ENCODE measurements around the gene PEPD.

PEPD gene

GRCh38 chr19:33446330-33447293, 75.0 kb downstream of the PEPD start:
- H3K4me1 ChIP-seq (ENCODE audit: control extremely low read depth in 1 of 4, control insufficient read depth in 4 of 4, insufficient read depth in 4 of 4, low read length in 3 of 4): peaks cover 0 to 22% (median 17%) of the 10 kb centered on the region in 4 experiments
- POLR2A ChIA-PET: no interaction called here
- H3K4me3 ChIP-seq (ENCODE audit: control insufficient read depth in 1 of 7, extremely low read depth in 1 of 7, insufficient read depth in 4 of 7, low read depth in 2 of 7, low read length in 6 of 7): peak overlapping the region in 1 of 7 experiments; percentile 1
- no peaks in the 10 kb centered on the region for H3K36me3 ChIP-seq (ENCODE audit: control insufficient read depth in 4 of 4, insufficient read depth in 4 of 4, low read length in 3 of 4)
- no peaks in the 10 kb centered on the region for H3K9me3 ChIP-seq (ENCODE audit: control extremely low read depth in 1 of 5, control insufficient read depth in 4 of 5, insufficient read depth in 2 of 5, low read depth in 1 of 5, low read length in 4 of 5)
- no peak for DNase-seq
- no peak overlapping the region for H3K27ac ChIP-seq (ENCODE audit: insufficient read depth in 1 of 2, low read depth in 1 of 2, low read length in 2 of 2, poor library complexity in 1 of 2, severe bottlenecking in 2 of 2)
- no peaks in the 10 kb centered on the region for H3K27me3 ChIP-seq (replicated peaks in 2 of 5; ENCODE audit: control insufficient read depth in 4 of 5, insufficient read depth in 5 of 5, low read length in 4 of 5)
- CTCF ChIA-PET: interaction anchor here (0.8 kb wide), 1 partner anchor 16 kb away, joined by 3 read pairs; no protein-coding TSS in a partner anchor
- 95% methylated on average over 21 of the region's 23 CpGs for WGBS (ENCODE audit: insufficient coverage)

GRCh38 chr19:33445442-33446329, 75.9 kb downstream of the PEPD start:
- 98% methylated on average over 14 of the region's 17 CpGs for WGBS (ENCODE audit: insufficient coverage)
- Histone ChIP-seq H3K27ac (ENCODE audit: insufficient read depth in 1 of 2, low read depth in 1 of 2, low read length in 2 of 2, poor library complexity in 1 of 2, severe bottlenecking in 2 of 2) (no peak overlapping the region), H3K36me3 (ENCODE audit: control insufficient read depth in 4 of 4, insufficient read depth in 4 of 4, low read length in 3 of 4) (no peaks in the 10 kb centered on the region), H3K9me3 (ENCODE audit: control extremely low read depth in 1 of 5, control insufficient read depth in 4 of 5, insufficient read depth in 2 of 5, low read depth in 1 of 5, low read length in 4 of 5) (no peaks in the 10 kb centered on the region), H3K27me3 (replicated peaks in 2 of 5; ENCODE audit: control insufficient read depth in 4 of 5, insufficient read depth in 5 of 5, low read length in 4 of 5) (no peaks in the 10 kb centered on the region), H3K4me3 (ENCODE audit: control insufficient read depth in 1 of 7, extremely low read depth in 1 of 7, insufficient read depth in 4 of 7, low read depth in 2 of 7, low read length in 6 of 7) (no peak overlapping the region), H3K4me1 (ENCODE audit: control extremely low read depth in 1 of 4, control insufficient read depth in 4 of 4, insufficient read depth in 4 of 4, low read length in 3 of 4) (peaks cover 0 to 28% (median 24%) of the 10 kb centered on the region in 4 experiments)
- POLR2A ChIA-PET: no interaction called here
- CTCF ChIA-PET: interaction anchor here (0.8 kb wide), 1 partner anchor 15 kb away, joined by 3 read pairs; no protein-coding TSS in a partner anchor
- DNase-seq: no peak

DNA sequence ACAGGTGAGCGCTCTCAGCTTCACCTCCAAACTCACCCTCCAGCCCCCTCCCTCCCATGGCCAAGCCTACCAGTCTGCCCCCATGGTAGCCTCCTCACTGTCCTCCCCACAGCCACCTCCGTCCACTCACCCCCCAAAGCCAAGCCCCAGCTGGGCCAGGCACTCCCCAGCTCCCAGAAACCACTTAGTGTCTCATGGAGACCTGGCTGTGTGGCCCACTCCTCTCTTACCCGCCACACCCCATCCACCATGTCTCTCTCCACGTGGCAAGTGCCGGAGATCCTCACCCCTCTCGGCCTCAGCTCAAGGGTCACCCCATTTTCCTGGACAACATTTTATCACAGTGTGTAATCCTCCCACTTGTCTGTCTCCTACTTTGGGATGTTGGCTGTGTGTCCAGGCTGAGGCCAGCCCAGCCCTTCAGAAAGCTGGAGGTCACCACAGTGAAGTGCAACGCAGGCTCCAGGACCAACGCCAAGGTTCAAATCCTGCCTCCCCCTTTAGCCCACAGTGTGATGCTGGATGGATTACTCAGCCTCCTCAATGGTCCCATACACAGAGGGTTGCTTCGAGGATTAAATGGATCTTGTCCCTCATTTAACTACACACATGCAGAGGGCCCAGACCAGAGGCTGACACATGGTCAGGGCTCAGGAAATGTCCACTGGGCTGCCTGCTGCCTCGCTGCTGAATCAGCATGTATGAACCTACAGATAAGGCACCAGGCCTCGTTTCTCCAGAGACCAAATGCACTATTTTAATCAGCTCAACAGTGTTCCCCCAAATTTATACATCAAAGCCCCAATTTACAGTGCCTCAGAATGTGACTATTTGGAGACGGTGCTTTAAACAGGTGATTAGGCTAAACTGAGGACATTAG, 76.8 kb downstream of the PEPD start:
- ChIA-PET POLR2A (no interaction called here), CTCF (no interaction called here)
- Histone ChIP-seq H3K27me3 (replicated peaks in 2 of 5; ENCODE audit: control insufficient read depth in 4 of 5, insufficient read depth in 5 of 5, low read length in 4 of 5) (no peaks in the 10 kb centered on the region), H3K4me3 (ENCODE audit: control insufficient read depth in 1 of 7, extremely low read depth in 1 of 7, insufficient read depth in 4 of 7, low read depth in 2 of 7, low read length in 6 of 7) (no peak overlapping the region), H3K9me3 (ENCODE audit: control extremely low read depth in 1 of 5, control insufficient read depth in 4 of 5, insufficient read depth in 2 of 5, low read depth in 1 of 5, low read length in 4 of 5) (no peaks in the 10 kb centered on the region), H3K4me1 (ENCODE audit: control extremely low read depth in 1 of 4, control insufficient read depth in 4 of 4, insufficient read depth in 4 of 4, low read length in 3 of 4) (peaks cover 0 to 29% (median 24%) of the 10 kb centered on the region in 4 experiments), H3K27ac (ENCODE audit: insufficient read depth in 1 of 2, low read depth in 1 of 2, low read length in 2 of 2, poor library complexity in 1 of 2, severe bottlenecking in 2 of 2) (no peak overlapping the region), H3K36me3 (ENCODE audit: control insufficient read depth in 4 of 4, insufficient read depth in 4 of 4, low read length in 3 of 4) (no peaks in the 10 kb centered on the region)
- DNase-seq: no peak
- 94% methylated on average over 11 of the region's 12 CpGs for WGBS (ENCODE audit: insufficient coverage)

- no peak overlapping the region for H3K27ac ChIP-seq (ENCODE audit: insufficient read depth in 1 of 2, low read depth in 1 of 2, low read length in 2 of 2, poor library complexity in 1 of 2, severe bottlenecking in 2 of 2)
- CTCF ChIA-PET: no interaction called here
- no peaks in the 10 kb centered on the region for H3K36me3 ChIP-seq (ENCODE audit: control insufficient read depth in 4 of 4, insufficient read depth in 4 of 4, low read length in 3 of 4)
- no peaks in the 10 kb centered on the region for H3K27me3 ChIP-seq (replicated peaks in 2 of 5; ENCODE audit: control insufficient read depth in 4 of 5, insufficient read depth in 5 of 5, low read length in 4 of 5)
- no peak overlapping the region for H3K4me3 ChIP-seq (ENCODE audit: control insufficient read depth in 1 of 7, extremely low read depth in 1 of 7, insufficient read depth in 4 of 7, low read depth in 2 of 7, low read length in 6 of 7)
- H3K4me1 ChIP-seq (ENCODE audit: control extremely low read depth in 1 of 4, control insufficient read depth in 4 of 4, insufficient read depth in 4 of 4, low read length in 3 of 4): peaks cover 0 to 29% (median 24%) of the 10 kb centered on the region in 4 experiments
- no peak for DNase-seq
- 96% methylated on average over 15 of the region's 32 CpGs for WGBS (ENCODE audit: insufficient coverage)
- H3K9me3 ChIP-seq (ENCODE audit: control extremely low read depth in 1 of 5, control insufficient read depth in 4 of 5, insufficient read depth in 2 of 5, low read depth in 1 of 5, low read length in 4 of 5): no peaks in the 10 kb centered on the region
- POLR2A ChIA-PET: no interaction called here
Measured at GRCh38 chr19:33443638-33444561, 77.7 kb downstream of the PEPD start.

DNA sequence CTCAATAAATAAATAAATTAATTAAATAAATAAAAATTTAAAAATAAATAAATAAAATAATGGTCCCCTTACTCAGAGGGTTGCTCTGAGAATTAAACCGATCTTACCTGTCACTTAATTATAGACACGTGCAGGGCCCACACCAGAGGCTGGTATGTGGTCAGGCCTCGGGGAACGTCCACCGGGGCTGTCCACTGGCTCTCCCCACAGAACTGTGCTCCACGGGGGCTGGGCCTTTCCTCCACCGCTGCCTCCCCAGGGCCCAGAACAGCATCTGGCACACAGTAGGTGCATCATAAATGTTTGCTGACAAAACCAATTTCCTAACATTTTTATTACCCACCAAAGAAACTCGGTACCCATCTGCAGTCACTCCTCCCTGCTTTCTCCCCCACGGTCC, 78.9 kb downstream of the PEPD start:
- H3K4me3 ChIP-seq (ENCODE audit: control insufficient read depth in 1 of 7, extremely low read depth in 1 of 7, insufficient read depth in 4 of 7, low read depth in 2 of 7, low read length in 6 of 7): no peak overlapping the region
- 92% methylated on average over 9 of the region's 9 CpGs for WGBS (ENCODE audit: insufficient coverage)
- peaks cover 0 to 27% (median 21%) of the 10 kb centered on the region in 4 experiments for H3K4me1 ChIP-seq (ENCODE audit: control extremely low read depth in 1 of 4, control insufficient read depth in 4 of 4, insufficient read depth in 4 of 4, low read length in 3 of 4)
- H3K36me3 ChIP-seq (ENCODE audit: control insufficient read depth in 4 of 4, insufficient read depth in 4 of 4, low read length in 3 of 4): no peaks in the 10 kb centered on the region
- no peak for DNase-seq
- H3K27ac ChIP-seq (ENCODE audit: insufficient read depth in 1 of 2, low read depth in 1 of 2, low read length in 2 of 2, poor library complexity in 1 of 2, severe bottlenecking in 2 of 2): no peak overlapping the region
- H3K27me3 ChIP-seq (replicated peaks in 2 of 5; ENCODE audit: control insufficient read depth in 4 of 5, insufficient read depth in 5 of 5, low read length in 4 of 5): no peaks in the 10 kb centered on the region
- POLR2A ChIA-PET: no interaction called here
- CTCF ChIA-PET: interaction anchor here (0.6 kb wide), 1 partner anchor 27 kb away, joined by 3 read pairs; no protein-coding TSS in a partner anchor
- no peaks in the 10 kb centered on the region for H3K9me3 ChIP-seq (ENCODE audit: control extremely low read depth in 1 of 5, control insufficient read depth in 4 of 5, insufficient read depth in 2 of 5, low read depth in 1 of 5, low read length in 4 of 5)

GRCh38 chr19:33441828-33442227, 79.8 kb downstream of the PEPD start:
- ChIA-PET CTCF (interaction anchor here (1.7 kb wide), 1 partner anchor 10 kb away, joined by 4 read pairs; no protein-coding TSS in a partner anchor), POLR2A (no interaction called here)
- no peak for DNase-seq
- no peak overlapping the region for H3K27ac ChIP-seq (ENCODE audit: insufficient read depth in 1 of 2, low read depth in 1 of 2, low read length in 2 of 2, poor library complexity in 1 of 2, severe bottlenecking in 2 of 2)
- no peaks in the 10 kb centered on the region for H3K27me3 ChIP-seq (replicated peaks in 2 of 5; ENCODE audit: control insufficient read depth in 4 of 5, insufficient read depth in 5 of 5, low read length in 4 of 5)
- no peaks in the 10 kb centered on the region for H3K9me3 ChIP-seq (ENCODE audit: control extremely low read depth in 1 of 5, control insufficient read depth in 4 of 5, insufficient read depth in 2 of 5, low read depth in 1 of 5, low read length in 4 of 5)
- peaks cover 0 to 19% (median 12%) of the 10 kb centered on the region in 4 experiments for H3K4me1 ChIP-seq (ENCODE audit: control extremely low read depth in 1 of 4, control insufficient read depth in 4 of 4, insufficient read depth in 4 of 4, low read length in 3 of 4)
- no peak overlapping the region for H3K4me3 ChIP-seq (ENCODE audit: control insufficient read depth in 1 of 7, extremely low read depth in 1 of 7, insufficient read depth in 4 of 7, low read depth in 2 of 7, low read length in 6 of 7)
- WGBS (ENCODE audit: insufficient coverage): 60% methylated on average over 1 of the region's 3 CpGs
- H3K36me3 ChIP-seq (ENCODE audit: control insufficient read depth in 4 of 4, insufficient read depth in 4 of 4, low read length in 3 of 4): no peaks in the 10 kb centered on the region

All from common myeloid progenitor, CD34-positive (primary cell).